Smooth muscle cell (in vitro differentiated cells): ENCODE data around the gene C3. TPM values are rescaled to one million over a fixed set of nuclear protein-coding genes. Genes with fewer than 3 reads are reported as not detected.

Experiments
- DNase-seq: peaks from one replicate; lab custom pipeline; 2025; ENCODE audit not compliant: unreplicated experiment; lab: John Stamatoyannopoulos, UW
- H2AFZ ChIP-seq: fragments of 200-600 bp; sonication (generic); 2 replicates; pipeline ENCODE4 v1.6.0; 2016; ENCODE audit warnings: antibody characterized with exemption, low read depth, mild to moderate bottlenecking
- H3F3A ChIP-seq: fragments of 200-600 bp; sonication (generic); 2 replicates; pipeline ENCODE4 v1.6.0; 2017; ENCODE audit warnings: antibody characterized with exemption, low read depth
- H3K27ac ChIP-seq: fragments of 200-600 bp; sonication (generic); 2 replicates; pipeline ENCODE4 v1.5.1; 2016; ENCODE audit warnings: low read depth, mild to moderate bottlenecking
- H3K27me3 ChIP-seq: fragments of 200-600 bp; sonication (generic); 2 replicates; pipeline ENCODE4 v1.6.1; 2016; ENCODE audit warnings: low read depth, mild to moderate bottlenecking
- H3K36me3 ChIP-seq: fragments of 200-600 bp; sonication (generic); 2 replicates; pipeline ENCODE4 v1.5.1; 2016; ENCODE audit warnings: low read depth
- H3K4me1 ChIP-seq: fragments of 200-600 bp; sonication (generic); 2 replicates; pipeline ENCODE4 v1.5.1; 2016; ENCODE audit warnings: low read depth
- H3K4me2 ChIP-seq: fragments of 200-600 bp; sonication (generic); 2 replicates; pipeline ENCODE4 v1.6.0; 2016; ENCODE audit warnings: mild to moderate bottlenecking
- H3K4me3 ChIP-seq: fragments of 200-600 bp; sonication (generic); 2 replicates; pipeline ENCODE4 v1.5.1; 2016; ENCODE audit warnings: mild to moderate bottlenecking
- H3K79me2 ChIP-seq: fragments of 200-600 bp; sonication (generic); 2 replicates; pipeline ENCODE4 v1.6.0; 2016; ENCODE audit warnings: low read depth, mild to moderate bottlenecking
- H3K9ac ChIP-seq: fragments of 200-600 bp; sonication (generic); 2 replicates; pipeline ENCODE4 v1.6.0; 2016; ENCODE audit warnings: low read depth
- H3K9me3 ChIP-seq: fragments of 200-600 bp; sonication (generic); replicated peaks from 2 replicates; pipeline ENCODE4 v1.5.1; 2016; ENCODE audit warnings: low read depth
- H4K20me1 ChIP-seq: fragments of 200-600 bp; sonication (generic); 2 replicates; pipeline ENCODE4 v1.6.0; 2016; ENCODE audit warnings: low read depth
- WGBS: methylation state at CpG from one replicate; pipeline ENCODE4 v1.1.7; 2016; ENCODE audit warnings: low lambda C conversion rate; 5-methylcytosine and 5-hydroxymethylcytosine counted together
- polyA plus RNA-seq: library from polyadenylated mRNA; unstranded; fragments of >200 nt; fragmentation: Nextera tagmentation; extraction: Ambion mirVana; gene quantifications from 2 replicates; pipeline ENCODE4 v1.2.1, GENCODE V29; 2016
- total RNA-seq: library from RNA; depleted of rRNA; stranded (reverse); fragments of >200 nt; gene quantifications from 2 replicates; pipeline ENCODE4 v1.2.3, GENCODE V29; 2014
- TF ChIP-seq, protein P1 (sequence below): fragments of 200-600 bp; sonication (generic); IDR thresholded peaks from 2 replicates; pipeline ENCODE4 v1.5.1; 2017; ENCODE audit warnings: borderline replicate concordance, mild to moderate bottlenecking, antibody characterized with exemption; ENCODE audit not compliant: insufficient read depth, poor library complexity, severe bottlenecking

Gene C3
- total and polyA plus RNA-seq, 2 experiments from 2014 or later = 6.4 to 25.1 TPM

DNA sequence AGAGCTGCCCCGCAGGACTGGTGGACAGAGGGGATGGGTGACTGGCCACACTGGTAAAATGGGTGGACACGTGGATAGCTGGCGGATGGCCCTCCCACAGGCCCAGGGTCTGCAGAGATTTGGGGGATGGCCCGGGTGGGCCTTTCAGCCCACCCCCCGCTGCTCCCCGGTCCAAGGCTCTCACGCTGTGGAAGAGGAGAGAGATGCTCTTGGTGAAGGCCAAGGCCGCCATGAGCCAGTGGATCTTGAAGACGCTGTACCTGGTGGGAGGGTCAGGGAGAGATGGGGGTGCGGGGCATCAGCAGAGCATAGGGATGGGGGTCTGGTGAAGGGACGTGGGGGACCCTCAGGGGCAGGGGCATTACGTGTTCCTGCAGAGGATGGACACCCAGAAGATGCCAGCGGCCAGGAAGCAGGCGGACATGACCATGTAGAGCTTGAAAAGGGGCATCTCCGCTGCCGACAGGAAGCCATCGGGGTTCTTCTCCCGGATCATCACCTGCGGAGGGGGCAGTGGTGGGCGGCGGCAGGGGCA, 12.4 kb upstream of the C3 start:
- H3K79me2 ChIP-seq = no peaks in the 10 kb centered on the region
- no peak overlapping the region for H3K9ac ChIP-seq
- WGBS = 96% methylated on average over 18 of the region's 21 CpGs
- H4K20me1 ChIP-seq = no peaks in the 10 kb centered on the region
- H3F3A ChIP-seq = peaks cover 13% of the 10 kb centered on the region
- no peak for DNase-seq
- no peak overlapping the region for H3K4me3 ChIP-seq
- H3K4me2 ChIP-seq = no peak overlapping the region
- no peaks in the 10 kb centered on the region for H3K36me3 ChIP-seq
- TF ChIP-seq, protein P1, sequence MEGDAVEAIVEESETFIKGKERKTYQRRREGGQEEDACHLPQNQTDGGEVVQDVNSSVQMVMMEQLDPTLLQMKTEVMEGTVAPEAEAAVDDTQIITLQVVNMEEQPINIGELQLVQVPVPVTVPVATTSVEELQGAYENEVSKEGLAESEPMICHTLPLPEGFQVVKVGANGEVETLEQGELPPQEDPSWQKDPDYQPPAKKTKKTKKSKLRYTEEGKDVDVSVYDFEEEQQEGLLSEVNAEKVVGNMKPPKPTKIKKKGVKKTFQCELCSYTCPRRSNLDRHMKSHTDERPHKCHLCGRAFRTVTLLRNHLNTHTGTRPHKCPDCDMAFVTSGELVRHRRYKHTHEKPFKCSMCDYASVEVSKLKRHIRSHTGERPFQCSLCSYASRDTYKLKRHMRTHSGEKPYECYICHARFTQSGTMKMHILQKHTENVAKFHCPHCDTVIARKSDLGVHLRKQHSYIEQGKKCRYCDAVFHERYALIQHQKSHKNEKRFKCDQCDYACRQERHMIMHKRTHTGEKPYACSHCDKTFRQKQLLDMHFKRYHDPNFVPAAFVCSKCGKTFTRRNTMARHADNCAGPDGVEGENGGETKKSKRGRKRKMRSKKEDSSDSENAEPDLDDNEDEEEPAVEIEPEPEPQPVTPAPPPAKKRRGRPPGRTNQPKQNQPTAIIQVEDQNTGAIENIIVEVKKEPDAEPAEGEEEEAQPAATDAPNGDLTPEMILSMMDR = no peak
- no peaks in the 10 kb centered on the region for H3K9me3 ChIP-seq
- no peak overlapping the region for H3K27ac ChIP-seq
- H3K4me1 ChIP-seq = peaks cover 8% of the 10 kb centered on the region
- H3K27me3 ChIP-seq = no peaks in the 10 kb centered on the region
- no peak overlapping the region for H2AFZ ChIP-seq

DNA sequence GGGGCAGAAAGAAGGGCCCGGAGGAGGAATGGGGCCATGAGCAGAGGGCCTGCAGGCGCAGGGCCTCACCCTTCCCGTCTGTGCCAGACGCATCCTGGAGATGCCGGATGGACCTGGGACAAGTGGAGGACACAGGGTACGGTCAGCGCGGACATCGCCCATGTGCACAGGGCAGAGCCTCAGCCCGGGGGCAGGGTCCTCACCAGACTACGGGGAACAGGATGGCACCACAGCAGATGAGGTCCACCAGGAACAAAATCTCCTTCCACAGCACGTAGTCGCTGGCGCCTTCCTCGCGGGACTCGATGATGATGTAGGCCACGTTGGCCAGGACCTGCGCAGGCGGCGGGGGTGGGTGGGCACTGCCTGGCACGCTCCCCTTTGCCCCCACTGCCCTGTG, 11.4 kb upstream of the C3 start:
- Histone ChIP-seq H3F3A (peaks cover 13% of the 10 kb centered on the region), H3K4me1 (peaks cover 8% of the 10 kb centered on the region), H3K79me2 (no peaks in the 10 kb centered on the region), H3K9me3 (no peaks in the 10 kb centered on the region), H2AFZ (no peak overlapping the region), H3K36me3 (no peaks in the 10 kb centered on the region), H3K4me2 (no peak overlapping the region), H3K27me3 (no peaks in the 10 kb centered on the region), H3K4me3 (no peak overlapping the region), H3K27ac (no peak overlapping the region), H3K9ac (no peak overlapping the region), H4K20me1 (no peaks in the 10 kb centered on the region)
- WGBS = 91% methylated on average over 21 of the region's 22 CpGs
- TF ChIP-seq, protein P1 = no peak
- DNase-seq = no peak

DNA sequence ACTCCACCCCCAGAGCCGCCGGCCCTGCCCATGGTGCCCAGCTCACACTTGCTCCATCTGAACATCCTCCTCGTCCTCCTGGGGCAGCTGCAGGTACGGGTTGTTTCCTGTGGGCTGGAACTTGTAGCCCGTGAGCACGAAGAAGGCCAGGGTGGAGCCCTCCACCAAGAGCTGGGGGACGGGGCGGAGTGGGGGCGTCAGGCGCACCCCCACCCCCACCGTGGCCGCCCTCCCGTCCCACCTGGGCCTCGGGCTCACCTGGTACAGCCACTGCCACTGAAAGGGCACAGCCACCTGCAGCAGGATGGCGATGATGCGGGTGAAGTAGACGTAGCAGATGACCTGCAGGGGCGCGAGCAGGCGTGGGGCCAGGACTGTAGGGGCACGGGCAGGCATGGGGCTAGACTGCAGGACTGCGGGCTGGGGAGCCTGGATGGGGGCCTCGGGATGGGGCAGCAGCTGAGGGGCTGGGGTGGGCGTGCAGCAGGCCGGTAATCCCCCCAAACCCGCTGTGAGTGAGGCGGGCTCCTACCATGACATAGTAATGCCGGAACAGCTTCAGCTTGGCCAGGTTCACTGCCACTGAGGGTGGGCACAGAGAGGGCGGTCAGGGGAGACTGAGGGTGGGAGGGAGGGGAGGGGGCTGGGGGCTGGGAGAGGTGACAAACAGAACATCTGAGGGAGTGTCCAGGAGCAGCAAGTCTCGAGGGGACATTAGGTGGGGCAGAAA, 10.7 kb upstream of the C3 start:
- Histone ChIP-seq H3K4me3 (no peak overlapping the region), H4K20me1 (no peaks in the 10 kb centered on the region), H3K27ac (no peak overlapping the region), H3K27me3 (no peaks in the 10 kb centered on the region), H3K9ac (no peak overlapping the region), H3F3A (peaks cover 11% of the 10 kb centered on the region), H3K9me3 (no peaks in the 10 kb centered on the region), H3K36me3 (no peaks in the 10 kb centered on the region), H2AFZ (no peak overlapping the region), H3K4me1 (peaks cover 6% of the 10 kb centered on the region), H3K4me2 (no peak overlapping the region), H3K79me2 (no peaks in the 10 kb centered on the region)
- 96% methylated on average over 14 of the region's 30 CpGs for WGBS
- TF ChIP-seq, protein P1 = no peak
- no peak for DNase-seq
